ENCODE results near the gene COL9A1.

Gene COL9A1

DNA sequence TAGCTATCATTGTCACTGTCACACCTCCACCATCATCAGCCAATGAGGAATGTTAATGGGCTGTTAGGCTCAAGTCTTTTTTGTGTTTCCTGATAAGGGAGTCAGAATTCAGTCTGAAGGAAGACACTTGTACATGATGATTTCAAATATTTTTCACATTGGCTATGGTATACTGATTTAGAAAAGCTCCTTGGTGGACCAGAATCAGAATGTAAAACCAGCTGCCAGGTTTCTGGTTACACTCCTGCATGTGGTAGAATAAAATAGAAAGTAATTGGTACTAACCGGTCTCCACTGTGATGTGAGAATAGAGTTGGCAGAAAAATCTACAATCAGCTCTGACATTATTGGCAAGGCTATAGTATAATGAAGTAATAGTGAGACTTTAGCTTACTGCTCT, 10.7 kb downstream of the COL9A1 start:
- no peak for DNase-seq

- DNase-seq, result no peak
Observed at GRCh38 chr6:70289299-70289698, 13.6 kb downstream of the COL9A1 start.

DNA sequence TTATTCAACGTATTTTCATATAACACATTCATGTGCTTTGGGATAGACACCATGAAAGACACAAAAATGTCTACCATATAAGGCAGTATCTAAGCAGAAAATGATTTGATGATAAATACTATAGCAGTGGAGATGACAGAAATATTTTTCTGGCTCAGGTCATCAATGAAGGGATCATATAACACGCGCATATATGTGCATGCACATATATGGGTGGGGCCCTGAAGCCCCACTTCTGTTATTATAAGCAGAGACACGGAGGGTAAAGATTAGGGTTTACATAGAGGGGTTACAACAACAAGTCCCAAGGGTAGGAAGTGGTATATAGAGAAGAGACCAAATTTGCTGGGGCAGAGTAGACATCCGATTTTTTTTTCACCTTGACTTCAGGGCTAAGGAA, 16.0 kb downstream of the COL9A1 start:
- DNase-seq, result no peak

DNA sequence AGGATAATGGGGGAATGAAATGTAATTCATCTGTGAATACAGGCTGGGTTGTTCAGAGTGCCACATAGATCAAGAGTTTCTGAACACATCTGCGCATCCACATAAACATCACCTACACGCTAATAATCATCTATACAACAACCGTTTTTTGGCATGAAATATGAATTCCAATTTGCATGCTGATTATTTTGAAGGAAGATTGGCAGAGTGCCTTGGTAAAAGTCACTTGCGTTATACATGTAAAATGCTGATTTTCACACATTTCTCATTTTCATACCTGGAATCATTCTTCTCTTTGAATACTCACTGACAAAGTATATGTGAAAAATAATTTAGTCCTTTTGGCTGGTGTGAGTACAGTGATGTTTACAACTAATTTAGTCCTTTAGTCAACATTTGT, 17.7 kb downstream of the COL9A1 start:
- DNase-seq, result no peak

- DNase-seq, result no peak
Observed at GRCh38 chr6:70282919-70283461, 19.9 kb downstream of the COL9A1 start.

DNA sequence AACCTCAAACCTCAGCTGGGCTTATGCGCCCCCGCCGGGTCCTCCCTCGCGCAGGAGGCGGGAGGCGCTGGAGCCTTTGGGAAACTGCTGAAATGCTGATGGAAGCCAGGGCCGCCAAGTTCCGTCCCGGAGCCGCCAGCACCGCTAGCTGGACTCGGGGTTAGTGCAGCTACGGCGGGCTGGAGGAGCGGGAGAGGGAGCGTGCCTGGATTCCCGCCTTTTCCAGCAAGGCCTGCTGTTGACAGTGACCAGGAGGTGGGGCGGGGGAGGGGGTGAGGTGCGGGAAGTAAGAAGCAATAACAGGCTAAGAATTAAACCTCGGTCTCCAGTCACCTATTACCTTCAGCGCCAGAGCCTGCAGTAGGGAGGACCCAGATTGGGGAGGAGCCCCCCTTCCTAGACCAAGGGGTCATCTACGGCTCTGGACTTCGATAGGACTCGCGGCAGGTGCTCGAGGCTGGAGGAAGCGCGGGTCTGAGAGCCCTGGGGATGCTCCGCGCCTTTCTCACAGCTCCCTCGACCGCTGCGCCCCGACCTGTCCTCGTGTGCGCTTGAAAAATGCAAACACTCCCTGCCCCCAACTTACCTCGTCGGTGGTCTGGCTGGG, 20.5 kb downstream of the COL9A1 start:
- DNase-seq, result peak; percentile 75

DNA sequence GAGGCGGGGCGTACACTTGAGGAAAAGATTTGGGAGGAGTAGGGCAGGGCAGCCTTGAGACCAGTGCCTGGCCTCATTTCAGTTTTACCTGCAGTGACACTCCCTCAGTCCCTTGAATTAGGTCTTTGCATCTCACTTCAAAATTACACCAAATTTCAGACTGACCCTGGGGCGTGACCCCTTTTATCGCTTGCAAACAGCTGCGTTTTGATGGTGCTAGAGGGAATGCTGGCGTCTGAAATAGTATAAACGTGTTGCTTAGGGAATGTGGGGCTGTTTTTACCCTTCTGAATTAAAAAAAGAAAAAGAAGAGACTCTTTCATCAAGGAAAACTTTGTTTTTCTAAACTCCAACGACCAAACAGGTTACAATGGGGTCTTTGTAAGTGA, 21.0 kb downstream of the COL9A1 start:
- no peak for DNase-seq

DNA sequence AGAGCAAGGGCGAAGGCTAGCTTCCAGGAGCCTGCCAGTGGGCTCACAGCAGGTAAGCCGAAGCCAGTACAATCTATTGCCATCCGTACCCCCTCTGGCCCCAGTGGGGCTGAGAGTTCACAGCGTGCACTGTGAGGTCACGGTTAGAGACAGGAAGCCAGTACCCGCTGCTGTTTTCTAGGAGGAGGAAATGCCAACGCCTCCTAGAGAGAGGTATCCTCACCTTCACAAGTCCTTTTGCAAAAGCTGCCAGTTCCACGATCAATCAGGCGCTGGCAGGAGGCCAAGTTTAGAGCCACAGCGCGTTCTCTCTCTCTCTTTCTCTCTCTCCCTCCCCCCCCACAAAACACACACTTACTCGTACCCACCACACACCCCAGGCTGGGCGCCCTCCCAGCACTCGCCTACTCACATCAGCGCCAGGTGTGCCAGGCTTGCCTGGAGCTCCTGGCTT, 22.5 kb downstream of the COL9A1 start:
- no peak for DNase-seq

DNA sequence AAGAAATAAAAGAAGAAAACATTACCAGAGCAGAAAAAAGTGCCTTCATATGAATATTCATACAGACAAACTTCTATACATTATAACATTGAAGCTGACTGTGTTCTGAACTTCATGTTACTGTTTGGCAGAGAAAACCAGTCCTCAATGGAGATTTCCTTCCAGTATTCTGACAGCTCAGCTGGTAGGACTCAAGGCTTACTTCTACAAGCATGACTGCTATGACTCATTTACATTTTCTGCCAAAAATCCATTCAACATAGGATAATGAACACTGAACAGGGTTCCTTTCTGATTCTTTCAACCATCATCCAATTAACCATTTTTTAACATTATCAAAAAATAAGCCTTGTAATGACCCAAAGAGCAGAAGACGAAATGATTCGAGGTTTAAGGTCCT, 25.4 kb downstream of the COL9A1 start:
- DNase-seq, result no peak

GRCh38 chr6:70274338-70274737, 28.5 kb downstream of the COL9A1 start:
- no peak for DNase-seq

GRCh38 chr6:70272071-70272470, 30.8 kb downstream of the COL9A1 start:
- DNase-seq, result no peak

GRCh38 chr6:70270287-70271005, 32.4 kb downstream of the COL9A1 start:
- DNase-seq, result peak; percentile 13

GRCh38 chr6:70266142-70266541, 36.7 kb downstream of the COL9A1 start:
- no peak for DNase-seq

DNA sequence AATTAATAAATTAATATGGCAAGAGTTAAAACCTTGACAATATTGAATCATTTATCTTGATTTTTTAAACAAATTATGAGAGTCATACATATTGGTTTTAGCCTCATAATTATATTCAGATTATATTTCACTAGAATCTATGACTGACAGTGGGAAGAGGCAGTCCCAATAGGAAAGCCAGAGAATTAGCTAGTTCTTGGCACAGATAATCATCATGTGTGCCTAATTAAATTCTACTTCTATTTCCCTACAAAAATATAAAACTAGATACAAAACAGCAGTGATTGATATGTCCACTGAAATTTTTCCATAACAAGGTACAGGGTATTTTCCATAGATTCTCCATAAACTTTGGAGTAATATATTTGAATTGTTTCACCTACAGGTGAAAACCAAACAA, 38.6 kb downstream of the COL9A1 start:
- no peak for DNase-seq

DNA sequence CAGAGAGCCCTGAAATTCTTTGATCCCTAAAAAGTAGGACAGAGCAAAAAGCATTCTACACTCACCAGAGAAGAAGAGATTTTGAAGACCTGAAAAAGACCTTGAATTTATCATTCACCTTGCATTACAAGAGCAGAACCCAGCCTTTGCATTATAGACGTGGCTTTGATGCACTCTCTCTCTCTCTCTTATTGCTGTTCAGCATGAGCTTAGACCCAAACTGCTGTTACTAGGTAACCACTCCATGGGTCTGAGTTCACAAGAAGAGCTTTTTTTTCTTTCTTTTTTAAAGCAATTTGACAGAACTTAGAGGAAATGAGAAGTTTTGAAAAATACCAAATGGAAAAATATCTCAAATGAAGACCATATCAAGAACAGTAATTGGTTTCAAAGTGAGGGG, 44.4 kb downstream of the COL9A1 start:
- no peak for DNase-seq

- no peak for DNase-seq
Observed at GRCh38 chr6:70257768-70258273, 45.1 kb downstream of the COL9A1 start.

DNA sequence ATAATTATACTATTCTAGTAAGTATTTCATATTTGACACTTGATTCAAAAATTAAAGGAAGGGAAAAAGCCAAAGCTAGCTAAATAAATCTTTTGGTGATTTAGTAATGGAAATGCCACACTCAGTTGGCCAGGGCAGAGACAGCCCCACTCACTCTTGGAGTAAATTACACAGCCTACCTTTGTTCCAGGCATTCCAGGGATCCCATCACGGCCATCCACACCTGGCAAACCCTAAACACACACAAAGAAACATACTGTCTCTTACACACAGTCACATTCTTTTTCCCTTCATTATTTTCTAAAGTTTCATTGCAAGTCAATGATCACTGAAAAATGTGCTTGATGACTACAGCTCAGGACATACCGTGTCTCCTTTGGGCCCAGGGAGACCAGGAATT, 48.1 kb downstream of the COL9A1 start:
- DNase-seq, result no peak

GRCh38 chr6:70253923-70254322, 49.0 kb downstream of the COL9A1 start:
- DNase-seq, result no peak

- no peak for DNase-seq
Observed at GRCh38 chr6:70252604-70253003, 50.3 kb downstream of the COL9A1 start.

- DNase-seq, result no peak
Observed at GRCh38 chr6:70246118-70246517, 56.8 kb downstream of the COL9A1 start.

GRCh38 chr6:70241991-70242420, 60.9 kb downstream of the COL9A1 start:
- peak; percentile 3 for DNase-seq

DNA sequence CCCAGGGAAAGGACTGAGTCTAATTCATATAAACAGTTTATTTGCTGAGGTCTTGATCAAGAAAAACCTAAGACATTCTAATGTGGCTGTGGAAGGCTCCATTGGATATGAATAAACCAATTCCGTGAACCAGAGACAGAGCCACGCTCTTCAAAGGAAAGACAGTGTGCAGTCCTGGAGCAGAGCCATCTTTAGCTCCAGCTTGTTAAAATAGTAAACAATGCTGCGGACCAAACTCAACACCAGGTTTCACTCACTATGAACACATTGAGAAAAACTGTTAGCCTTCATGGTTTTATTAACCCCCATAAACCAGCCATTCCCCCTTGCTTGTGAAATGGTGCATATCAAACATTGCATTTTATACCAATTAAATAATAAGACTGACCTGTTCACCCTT, 61.9 kb downstream of the COL9A1 start:
- DNase-seq, result no peak

GRCh38 chr6:70236343-70236742, 66.5 kb downstream of the COL9A1 start:
- no peak for DNase-seq
